ENCODE measurements around the gene CIT. TPM values are rescaled to one million over a fixed set of nuclear protein-coding genes. Genes with fewer than 3 reads are reported as not detected.

Gene CIT
- total RNA-seq, 1 experiment from 2014 or later = 67.9 TPM

GRCh38 chr12:119661882-119662281 is 215.2 kb downstream of the CIT start:
- TF ChIP-seq SIN3A (IDR thresholded peaks at IDR 0.05; ENCODE audit: borderline replicate concordance, insufficient read depth, low read depth, low read length) = no peak
- TF ChIP-seq POLR2AphosphoS5 (IDR thresholded peaks at IDR 0.05; ENCODE audit: low read depth, low read length) = no peak
- no peak for TF ChIP-seq CTCF (IDR thresholded peaks at IDR 0.05)
- TF ChIP-seq TCF7L2 (IDR thresholded peaks at IDR 0.05; ENCODE audit: low read depth, low read length) = no peak
- TF ChIP-seq REST (IDR thresholded peaks at IDR 0.05; ENCODE audit: insufficient read depth in 1 of 2, low read depth in 2 of 2, low read length in 1 of 2) = no peak
- no peak for DNase-seq (ENCODE audit: low read depth, low spot score)
- H3K4me1 ChIP-seq (ENCODE audit: control insufficient read depth, insufficient read depth, low read length) = peaks cover 1% of the 10 kb centered on the region
- ATAC-seq = no peak
- H3K27ac ChIP-seq (ENCODE audit: low read length) = no peak overlapping the region
- H3K36me3 ChIP-seq (ENCODE audit: control insufficient read depth, insufficient read depth, low read length) = no peaks in the 10 kb centered on the region
- no peaks in the 10 kb centered on the region for H3K9me3 ChIP-seq (ENCODE audit: control insufficient read depth, insufficient read depth, low read depth, low read length)
- in situ Hi-C loops (cut with HindIII; ENCODE audit: low pct_unique_long_range_greater_than_20kb, low sequenced_read_pairs) (no loop called here), intact Hi-C loops (cut with micrococcal nuclease; ENCODE audit: unreplicated experiment) (no loop called here)
- no peaks in the 10 kb centered on the region for H3K27me3 ChIP-seq (ENCODE audit: control insufficient read depth, insufficient read depth, low read length)
- H3K4me3 ChIP-seq (ENCODE audit: low read depth in 2 of 2, low read length in 2 of 2) = no peak overlapping the region
- CTCF ChIA-PET = no interaction called here
- POLR2A ChIA-PET = no interaction called here
- BruUV-seq (replicated peaks) = no TSS peak

GRCh38 chr12:119660076-119660475 is 217.0 kb downstream of the CIT start:
- Histone ChIP-seq H3K4me3 (ENCODE audit: low read depth in 2 of 2, low read length in 2 of 2) (no peak overlapping the region), H3K36me3 (ENCODE audit: control insufficient read depth, insufficient read depth, low read length) (no peaks in the 10 kb centered on the region), H3K27me3 (ENCODE audit: control insufficient read depth, insufficient read depth, low read length) (no peaks in the 10 kb centered on the region), H3K4me1 (ENCODE audit: control insufficient read depth, insufficient read depth, low read length) (no peaks in the 10 kb centered on the region), H3K27ac (ENCODE audit: low read length) (no peak overlapping the region), H3K9me3 (ENCODE audit: control insufficient read depth, insufficient read depth, low read depth, low read length) (no peaks in the 10 kb centered on the region)
- no peak for ATAC-seq
- POLR2A ChIA-PET = no interaction called here
- CTCF ChIA-PET = no interaction called here
- no peak for DNase-seq (ENCODE audit: low read depth, low spot score)
- TF ChIP-seq REST (IDR thresholded peaks at IDR 0.05; ENCODE audit: insufficient read depth in 1 of 2, low read depth in 2 of 2, low read length in 1 of 2) = no peak
- TF ChIP-seq SIN3A (IDR thresholded peaks at IDR 0.05; ENCODE audit: borderline replicate concordance, insufficient read depth, low read depth, low read length) = no peak
- TF ChIP-seq CTCF (IDR thresholded peaks at IDR 0.05) = no peak
- no peak for TF ChIP-seq POLR2AphosphoS5 (IDR thresholded peaks at IDR 0.05; ENCODE audit: low read depth, low read length)
- TF ChIP-seq TCF7L2 (IDR thresholded peaks at IDR 0.05; ENCODE audit: low read depth, low read length) = no peak
- no TSS peak for BruUV-seq (replicated peaks)
- intact Hi-C loops (cut with micrococcal nuclease; ENCODE audit: unreplicated experiment) (no loop called here), in situ Hi-C loops (cut with HindIII; ENCODE audit: low pct_unique_long_range_greater_than_20kb, low sequenced_read_pairs) (no loop called here)
